ENCODE measurements around the gene WBP1. TPM values are rescaled to one million over a fixed set of nuclear protein-coding genes. Genes with fewer than 3 reads are reported as not detected.

Gene WBP1
- total RNA-seq, 4 donors from 2014 or later: 10.7 to 17.5 (median 16.5) TPM

DNA sequence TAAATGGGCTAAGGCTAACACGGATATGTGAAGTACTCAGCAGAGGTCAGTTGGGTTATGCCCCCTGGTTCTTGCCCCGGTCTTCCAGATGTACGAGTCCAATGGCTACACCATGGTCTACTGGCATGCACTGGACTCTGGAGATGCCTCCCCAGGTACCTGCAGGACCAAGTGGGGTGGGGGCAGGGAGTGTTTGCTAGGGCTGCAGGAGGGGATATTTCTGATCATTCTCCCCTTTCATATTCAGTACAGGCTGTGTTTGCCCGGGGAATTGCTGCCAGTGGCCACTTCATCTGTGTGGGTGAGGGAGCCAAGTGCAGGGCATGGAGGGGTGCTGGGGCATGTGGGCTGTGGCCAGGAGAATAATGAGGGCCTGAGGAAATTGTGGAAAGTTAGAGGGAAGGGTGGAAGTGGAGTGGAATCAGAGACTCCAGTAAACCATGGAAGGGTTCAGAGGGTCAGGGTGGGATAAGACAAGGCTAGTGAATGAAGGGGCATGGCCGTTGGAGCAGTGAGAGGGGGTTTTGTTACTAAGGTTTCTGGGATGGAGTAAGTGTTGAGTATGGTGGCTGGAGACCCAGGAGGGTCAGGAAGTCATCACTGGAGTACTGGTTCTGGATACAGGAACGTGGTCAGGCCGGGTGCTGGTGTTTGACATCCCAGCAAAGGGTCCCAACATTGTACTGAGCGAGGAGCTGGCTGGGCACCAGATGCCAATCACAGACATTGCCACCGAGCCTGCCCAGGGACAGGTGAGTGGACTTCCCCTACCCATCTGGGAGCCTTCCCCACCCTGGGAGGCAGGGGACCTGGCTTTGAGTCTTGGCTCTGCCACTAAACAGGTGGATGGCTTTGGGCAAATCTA lies 34.8 kb upstream of the WBP1 start:
- Histone ChIP-seq H3K36me3 (peaks cover 0 to 2% of the 10 kb centered on the region in 2 donors), H3K27me3 (peaks cover 17 to 33% (median 24%) of the 10 kb centered on the region in 3 donors), H3K4me3 (no peak overlapping the region), H3K9me3 (no peaks in the 10 kb centered on the region), H3K27ac (no peak overlapping the region), H3K4me1 (peaks cover 5 to 9% of the 10 kb centered on the region in 2 donors)
- intact Hi-C loops (cut with DNase I; ENCODE audit: low total_unique reads) (no loop called here), in situ Hi-C loops (cut with MboI; ENCODE audit: low sequenced_read_pairs in 4 of 4) (no loop called here)
- ATAC-seq (no peak), DNase-seq (no peak)
- TF ChIP-seq, protein P1, sequence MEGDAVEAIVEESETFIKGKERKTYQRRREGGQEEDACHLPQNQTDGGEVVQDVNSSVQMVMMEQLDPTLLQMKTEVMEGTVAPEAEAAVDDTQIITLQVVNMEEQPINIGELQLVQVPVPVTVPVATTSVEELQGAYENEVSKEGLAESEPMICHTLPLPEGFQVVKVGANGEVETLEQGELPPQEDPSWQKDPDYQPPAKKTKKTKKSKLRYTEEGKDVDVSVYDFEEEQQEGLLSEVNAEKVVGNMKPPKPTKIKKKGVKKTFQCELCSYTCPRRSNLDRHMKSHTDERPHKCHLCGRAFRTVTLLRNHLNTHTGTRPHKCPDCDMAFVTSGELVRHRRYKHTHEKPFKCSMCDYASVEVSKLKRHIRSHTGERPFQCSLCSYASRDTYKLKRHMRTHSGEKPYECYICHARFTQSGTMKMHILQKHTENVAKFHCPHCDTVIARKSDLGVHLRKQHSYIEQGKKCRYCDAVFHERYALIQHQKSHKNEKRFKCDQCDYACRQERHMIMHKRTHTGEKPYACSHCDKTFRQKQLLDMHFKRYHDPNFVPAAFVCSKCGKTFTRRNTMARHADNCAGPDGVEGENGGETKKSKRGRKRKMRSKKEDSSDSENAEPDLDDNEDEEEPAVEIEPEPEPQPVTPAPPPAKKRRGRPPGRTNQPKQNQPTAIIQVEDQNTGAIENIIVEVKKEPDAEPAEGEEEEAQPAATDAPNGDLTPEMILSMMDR (IDR thresholded peaks at IDR 0.05 in 4 of 5, conservative IDR thresholded peaks at IDR 0.05 in 1 of 5): no peak
- TF ChIP-seq POLR2A (IDR thresholded peaks at IDR 0.05): no peak

DNA sequence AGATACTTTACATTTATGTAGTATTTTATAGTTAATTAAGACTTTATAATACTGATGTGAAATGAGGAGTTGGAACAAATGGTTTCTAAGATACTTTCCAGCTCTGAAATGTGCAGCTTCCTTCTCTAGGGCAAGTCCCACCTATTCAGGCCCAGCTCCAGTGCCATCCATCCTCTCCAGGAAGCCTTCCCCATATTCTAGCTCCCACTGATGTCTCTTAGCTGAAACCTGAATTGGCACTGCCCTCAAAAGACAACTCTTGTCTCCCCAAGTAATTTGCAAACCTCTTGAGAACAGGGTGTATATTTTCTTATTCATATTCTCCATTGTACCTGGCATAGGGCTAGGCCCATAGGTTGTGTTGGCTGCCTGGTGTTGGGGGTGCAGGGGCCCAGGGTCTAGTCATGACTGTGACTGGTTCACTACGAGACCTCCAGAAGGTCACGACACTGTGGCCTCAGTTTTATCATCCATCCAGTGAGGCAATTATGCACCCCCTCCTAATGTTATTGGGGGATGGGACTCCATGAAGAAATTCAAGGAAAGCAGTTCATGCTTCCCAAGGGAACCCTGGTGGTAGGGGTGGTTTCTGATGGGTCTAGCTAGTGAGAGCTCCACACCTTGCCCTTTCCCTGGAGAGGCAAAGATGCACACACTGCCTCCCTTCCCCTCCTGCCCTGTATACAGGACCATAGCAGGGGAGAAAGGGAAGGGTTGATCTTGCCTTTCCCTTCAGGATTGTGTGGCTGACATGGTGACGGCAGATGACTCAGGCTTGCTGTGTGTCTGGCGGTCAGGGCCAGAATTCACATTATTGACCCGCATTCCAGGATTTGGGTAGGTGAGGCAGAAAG lies 33.9 kb upstream of the WBP1 start:
- in situ Hi-C loops (cut with MboI; ENCODE audit: low sequenced_read_pairs in 4 of 4): no loop called here
- Histone ChIP-seq H3K9me3 (no peaks in the 10 kb centered on the region), H3K27ac (no peak overlapping the region), H3K4me1 (peaks cover 5 to 9% of the 10 kb centered on the region in 2 donors), H3K4me3 (no peak overlapping the region), H3K36me3 (peaks cover 0 to 11% of the 10 kb centered on the region in 2 donors), H3K27me3 (peaks cover 17 to 33% (median 24%) of the 10 kb centered on the region in 3 donors)
- ATAC-seq (no peak), DNase-seq (no peak)
- intact Hi-C loops (cut with DNase I; ENCODE audit: low total_unique reads): no loop called here
- TF ChIP-seq, protein P1 (IDR thresholded peaks at IDR 0.05 in 4 of 5, conservative IDR thresholded peaks at IDR 0.05 in 1 of 5): no peak
- no peak for TF ChIP-seq POLR2A (IDR thresholded peaks at IDR 0.05)

DNA sequence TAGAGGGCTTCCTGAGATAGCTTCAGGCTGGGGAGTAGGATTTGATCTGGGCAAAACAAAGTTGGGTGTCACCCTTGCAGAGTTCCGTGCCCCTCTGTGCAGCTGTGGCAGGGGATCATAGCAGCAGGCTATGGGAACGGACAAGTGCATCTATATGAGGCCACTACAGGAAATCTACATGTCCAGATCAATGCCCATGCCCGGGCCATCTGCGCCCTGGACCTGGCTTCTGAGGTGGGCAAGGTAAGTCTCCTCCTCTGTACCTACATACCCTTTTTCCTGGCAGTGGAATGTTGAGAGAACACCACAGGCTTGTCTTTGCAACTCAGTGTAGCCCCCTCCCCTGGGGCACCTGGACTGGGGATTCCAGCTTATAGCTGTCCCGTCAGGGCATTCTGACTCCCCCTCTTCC lies 33.2 kb upstream of the WBP1 start:
- ATAC-seq (no peak), DNase-seq (no peak)
- Histone ChIP-seq H3K36me3 (peaks cover 0 to 17% of the 10 kb centered on the region in 2 donors), H3K27ac (no peak overlapping the region), H3K9me3 (no peaks in the 10 kb centered on the region), H3K4me3 (no peak overlapping the region), H3K27me3 (peaks cover 17 to 33% (median 24%) of the 10 kb centered on the region in 3 donors), H3K4me1 (peaks cover 5 to 9% of the 10 kb centered on the region in 2 donors)
- in situ Hi-C loops (cut with MboI; ENCODE audit: low sequenced_read_pairs in 4 of 4) (no loop called here), intact Hi-C loops (cut with DNase I; ENCODE audit: low total_unique reads) (no loop called here)
- TF ChIP-seq, protein P1 (IDR thresholded peaks at IDR 0.05 in 4 of 5, conservative IDR thresholded peaks at IDR 0.05 in 1 of 5): no peak
- TF ChIP-seq POLR2A (IDR thresholded peaks at IDR 0.05): no peak

DNA sequence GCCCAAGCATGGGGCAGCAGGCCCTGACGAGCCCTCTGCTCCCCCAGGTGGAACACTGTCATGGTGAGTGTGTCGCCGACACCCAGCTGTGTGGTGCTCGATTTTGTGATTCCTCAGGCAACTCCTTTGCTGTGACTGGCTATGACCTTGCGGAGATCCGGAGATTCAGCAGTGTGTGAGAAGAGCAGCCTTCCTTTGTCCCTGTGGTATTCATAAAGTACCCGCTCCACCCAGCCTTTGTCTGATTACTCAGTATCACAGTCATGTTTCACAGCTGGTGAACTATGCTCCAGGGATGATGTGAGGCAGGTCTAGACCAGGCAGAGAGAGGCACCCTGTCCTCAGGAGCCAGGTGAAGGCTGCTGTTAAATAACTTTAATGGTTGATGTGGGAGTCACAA lies 32.7 kb upstream of the WBP1 start:
- TF ChIP-seq POLR2A (IDR thresholded peaks at IDR 0.05): no peak
- TF ChIP-seq, protein P1 (IDR thresholded peaks at IDR 0.05 in 4 of 5, conservative IDR thresholded peaks at IDR 0.05 in 1 of 5): no peak
- Histone ChIP-seq H3K9me3 (no peaks in the 10 kb centered on the region), H3K27me3 (peaks cover 14 to 29% (median 24%) of the 10 kb centered on the region in 3 donors), H3K4me3 (no peak overlapping the region), H3K27ac (no peak overlapping the region), H3K4me1 (peaks cover 5 to 9% of the 10 kb centered on the region in 2 donors), H3K36me3 (peaks cover 0 to 17% of the 10 kb centered on the region in 2 donors)
- intact Hi-C loops (cut with DNase I; ENCODE audit: low total_unique reads) (no loop called here), in situ Hi-C loops (cut with MboI; ENCODE audit: low sequenced_read_pairs in 4 of 4) (no loop called here)
- DNase-seq: no peak
- no peak for ATAC-seq

All from gastrocnemius medialis (tissue), 4 donors.